ENCODE results near the gene YIPF2. TPM values are rescaled to one million over a fixed set of nuclear protein-coding genes. Genes with fewer than 3 reads are reported as not detected.

YIPF2 gene
- 141 and 150 TPM in 2 replicates for total RNA-seq

GRCh38 chr19:10928563-10929401, at the start of gene YIPF2, which contains the start of gene TIMM29:
Gene YIPF2, minus strand, starts transcription at chr19:10928639. Its CDS starts 229 bp downstream, at chr19:10928410.
Gene TIMM29, plus strand, starts transcription at chr19:10928811. Its CDS starts 12 bp downstream, at chr19:10928823.

GRCh38 chr19:10960314-10961072, 32.1 kb upstream of the YIPF2 start, which contains the start of gene SMARCA4:
Gene SMARCA4, plus strand, starts transcription at chr19:10961030. Its CDS starts 23,122 bp downstream, at chr19:10984152.

Other genes with a start within 250 kb of the YIPF2 start
- 21.7 and 29.0 TPM in 2 replicates for gene QTRT1, start 227.2 kb downstream of the YIPF2 start, total RNA-seq
- 104 and 122 TPM in 2 replicates for gene DNM2, start 210.6 kb downstream of the YIPF2 start, total RNA-seq
- gene TMED1, start 92.4 kb downstream of the YIPF2 start, total RNA-seq = 42.0 and 48.8 TPM in 2 replicates
- 0.65 and 0.86 TPM in 2 replicates for gene C19orf38, start 80.2 kb downstream of the YIPF2 start, total RNA-seq
- 34.7 and 45.9 TPM in 2 replicates for gene CARM1, start 57.1 kb downstream of the YIPF2 start, total RNA-seq
- gene TIMM29, start 172 bp upstream of the YIPF2 start, total RNA-seq = 25.5 and 31.5 TPM in 2 replicates
- gene SMARCA4, start 32.4 kb upstream of the YIPF2 start, total RNA-seq = 78.0 and 161 TPM in 2 replicates
- 189 and 321 TPM in 2 replicates for gene LDLR, start 160.8 kb upstream of the YIPF2 start, total RNA-seq
- gene SPC24, start 227.1 kb upstream of the YIPF2 start, total RNA-seq = 9.3 and 16.2 TPM in 2 replicates

Measured in smooth muscle cell of the pulmonary artery (primary cell).